ENCODE measurements around the gene TIMD4. TPM values are rescaled to one million over a fixed set of nuclear protein-coding genes. Genes with fewer than 3 reads are reported as not detected.
A peak's percentile ranks its signal among the peaks of the same experiment; 100 is the strongest.

Gene TIMD4
- total and polyA plus RNA-seq, 2 donors (not counting 1 experiment from before 2014, with no cell fraction given), result 0.07 TPM; not detected in 1

- Histone ChIP-seq H2AFZ (ENCODE audit: insufficient read depth, low read depth, low read length, poor library complexity, severe bottlenecking) (peak overlapping the region; percentile 39), H3K9ac (ENCODE audit: low read length) (no peak overlapping the region), H3K4me3 (ENCODE audit: control extremely low read depth in 1 of 5, extremely low read depth in 1 of 5, insufficient read depth in 1 of 5, low read depth in 2 of 5, low read length in 4 of 5) (no peak overlapping the region), H3K36me3 (replicated peaks in 1 of 2; ENCODE audit: control extremely low read depth in 1 of 2, control insufficient read depth in 1 of 2, extremely low read depth in 1 of 2, insufficient read depth in 2 of 2, low read length in 1 of 2) (no peaks in the 10 kb centered on the region), H3K79me2 (ENCODE audit: control insufficient read depth, insufficient read depth, low read length) (no peaks in the 10 kb centered on the region), H3K4me2 (replicated peaks; ENCODE audit: low read depth, low read length, poor library complexity, severe bottlenecking) (peak overlapping the region; percentile 50), H4K20me1 (ENCODE audit: control insufficient read depth, insufficient read depth, low read length, poor library complexity, severe bottlenecking) (no peaks in the 10 kb centered on the region), H3K4me1 (ENCODE audit: control insufficient read depth in 2 of 2, insufficient read depth in 2 of 2, low read length in 2 of 2) (peaks cover 16 to 23% of the 10 kb centered on the region in 2 donors), H3K9me3 (ENCODE audit: control extremely low read depth in 1 of 3, control insufficient read depth in 2 of 3, insufficient read depth in 1 of 3, low read length in 2 of 3) (no peaks in the 10 kb centered on the region), H3K27me3 (replicated peaks in 1 of 4; ENCODE audit: control extremely low read depth in 1 of 4, control insufficient read depth in 3 of 4, insufficient read depth in 4 of 4, low read length in 3 of 4) (no peaks in the 10 kb centered on the region), H3K27ac (ENCODE audit: low read length in 2 of 2) (no peak overlapping the region)
- ChIA-PET CTCF (no interaction called here), POLR2A (no interaction called here)
- intact Hi-C loops (cut with micrococcal nuclease), result no loop called here
- Mint-ChIP-seq H3K4me1 (peaks cover 31% of the 10 kb centered on the region), H3K27ac (no peak overlapping the region), H3K4me3 (no peak overlapping the region), H3K9me3 (ENCODE audit: insufficient read depth) (no peaks in the 10 kb centered on the region), H3K27me3 (no peaks in the 10 kb centered on the region)
- no CpG with 5 or more reads among the region's 3 CpGs for WGBS (ENCODE audit: insufficient coverage)
- no peak for DNase-seq
- no peak for ATAC-seq (ENCODE audit: low read depth)
- TF ChIP-seq CTCF (IDR thresholded peaks at IDR 0.05), result no peak
- TF ChIP-seq EZH2 (IDR thresholded peaks at IDR 0.05; ENCODE audit: borderline replicate concordance, insufficient read depth, low read depth, low read length, poor library complexity, severe bottlenecking), result no peak
These were observed 40.7 kb downstream of the TIMD4 start for GRCh38 chr5:156922207-156922792.

GRCh38 chr5:156920861-156921431, 42.1 kb downstream of the TIMD4 start:
- Histone ChIP-seq H3K4me1 (ENCODE audit: control insufficient read depth in 2 of 2, insufficient read depth in 2 of 2, low read length in 2 of 2) (peaks cover 16 to 23% of the 10 kb centered on the region in 2 donors), H3K36me3 (replicated peaks in 1 of 2; ENCODE audit: control extremely low read depth in 1 of 2, control insufficient read depth in 1 of 2, extremely low read depth in 1 of 2, insufficient read depth in 2 of 2, low read length in 1 of 2) (no peaks in the 10 kb centered on the region), H4K20me1 (ENCODE audit: control insufficient read depth, insufficient read depth, low read length, poor library complexity, severe bottlenecking) (no peaks in the 10 kb centered on the region), H3K27ac (ENCODE audit: low read length in 2 of 2) (no peak overlapping the region), H2AFZ (ENCODE audit: insufficient read depth, low read depth, low read length, poor library complexity, severe bottlenecking) (no peak overlapping the region), H3K27me3 (replicated peaks in 1 of 4; ENCODE audit: control extremely low read depth in 1 of 4, control insufficient read depth in 3 of 4, insufficient read depth in 4 of 4, low read length in 3 of 4) (no peaks in the 10 kb centered on the region), H3K4me3 (ENCODE audit: control extremely low read depth in 1 of 5, extremely low read depth in 1 of 5, insufficient read depth in 1 of 5, low read depth in 2 of 5, low read length in 4 of 5) (no peak overlapping the region), H3K9me3 (ENCODE audit: control extremely low read depth in 1 of 3, control insufficient read depth in 2 of 3, insufficient read depth in 1 of 3, low read length in 2 of 3) (no peaks in the 10 kb centered on the region), H3K9ac (ENCODE audit: low read length) (no peak overlapping the region), H3K79me2 (ENCODE audit: control insufficient read depth, insufficient read depth, low read length) (no peaks in the 10 kb centered on the region), H3K4me2 (replicated peaks; ENCODE audit: low read depth, low read length, poor library complexity, severe bottlenecking) (no peak overlapping the region)
- ChIA-PET POLR2A (interaction anchor here (0.6 kb wide), 1 partner anchor 10 kb away, joined by 3 read pairs; no protein-coding TSS in a partner anchor), CTCF (interaction anchor here (0.6 kb wide), 1 partner anchor 83 kb away, joined by 3 read pairs; no protein-coding TSS in a partner anchor)
- ATAC-seq (ENCODE audit: low read depth) (no peak), DNase-seq (no peak)
- no peak overlapping the region for H3K4me3 Mint-ChIP-seq
- no CpG with 5 or more reads among the region's 3 CpGs for WGBS (ENCODE audit: insufficient coverage)
- H3K9me3 Mint-ChIP-seq (ENCODE audit: insufficient read depth), result no peaks in the 10 kb centered on the region
- TF ChIP-seq CTCF (IDR thresholded peaks at IDR 0.05), result no peak
- no peak for TF ChIP-seq EZH2 (IDR thresholded peaks at IDR 0.05; ENCODE audit: borderline replicate concordance, insufficient read depth, low read depth, low read length, poor library complexity, severe bottlenecking)
- H3K27ac Mint-ChIP-seq, result no peak overlapping the region
- H3K4me1 Mint-ChIP-seq, result peaks cover 31% of the 10 kb centered on the region
- intact Hi-C loops (cut with micrococcal nuclease), result no loop called here
- H3K27me3 Mint-ChIP-seq, result no peaks in the 10 kb centered on the region
